ENCODE data around the gene GRWD1. TPM values are rescaled to one million over a fixed set of nuclear protein-coding genes. Genes with fewer than 3 reads are reported as not detected.
A peak's percentile ranks its signal among the peaks of the same experiment; 100 is the strongest.

GRWD1 gene
- total RNA-seq, 6 experiments from 2014 or later = 36.2 to 53.5 (median 41.7) TPM

DNA sequence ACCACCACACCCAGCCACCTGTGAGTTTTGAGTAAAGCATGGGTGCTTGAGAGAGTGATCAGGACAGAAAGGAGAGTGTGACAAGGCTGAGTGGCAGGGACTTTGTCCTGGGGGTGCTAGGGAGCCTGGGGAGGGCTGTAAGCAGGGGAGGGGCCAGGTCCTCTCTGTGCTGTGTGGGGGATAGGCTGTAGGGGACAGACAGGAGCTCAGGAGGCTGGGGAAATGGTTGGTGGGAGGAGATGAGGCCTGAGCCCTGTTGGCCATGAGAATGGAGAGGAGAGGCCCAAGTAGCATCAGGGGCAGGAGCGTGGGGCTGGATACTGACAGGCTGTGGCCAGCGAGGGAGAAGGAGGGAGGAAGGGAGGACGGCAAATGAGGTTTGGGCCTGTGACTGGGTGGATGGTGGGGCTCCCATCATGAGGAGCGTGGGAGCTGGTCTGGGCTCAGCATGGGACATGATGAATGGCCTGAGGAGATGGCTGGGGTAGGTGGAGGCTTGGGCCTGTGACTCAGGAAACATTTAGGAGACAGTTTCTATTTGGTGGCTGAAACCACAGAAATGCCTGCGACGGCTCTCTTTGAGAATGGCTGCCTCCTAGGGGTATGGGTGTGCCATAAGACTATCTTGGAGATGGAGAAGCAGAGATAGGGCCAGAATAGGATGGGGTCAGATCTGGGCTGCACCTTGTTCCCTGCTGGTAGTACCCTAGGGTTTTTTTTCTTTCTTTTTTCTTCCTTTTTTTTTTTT lies 27.3 kb upstream of the GRWD1 start:
- peak; percentile 40 for DNase-seq
- TF ChIP-seq, protein P1, sequence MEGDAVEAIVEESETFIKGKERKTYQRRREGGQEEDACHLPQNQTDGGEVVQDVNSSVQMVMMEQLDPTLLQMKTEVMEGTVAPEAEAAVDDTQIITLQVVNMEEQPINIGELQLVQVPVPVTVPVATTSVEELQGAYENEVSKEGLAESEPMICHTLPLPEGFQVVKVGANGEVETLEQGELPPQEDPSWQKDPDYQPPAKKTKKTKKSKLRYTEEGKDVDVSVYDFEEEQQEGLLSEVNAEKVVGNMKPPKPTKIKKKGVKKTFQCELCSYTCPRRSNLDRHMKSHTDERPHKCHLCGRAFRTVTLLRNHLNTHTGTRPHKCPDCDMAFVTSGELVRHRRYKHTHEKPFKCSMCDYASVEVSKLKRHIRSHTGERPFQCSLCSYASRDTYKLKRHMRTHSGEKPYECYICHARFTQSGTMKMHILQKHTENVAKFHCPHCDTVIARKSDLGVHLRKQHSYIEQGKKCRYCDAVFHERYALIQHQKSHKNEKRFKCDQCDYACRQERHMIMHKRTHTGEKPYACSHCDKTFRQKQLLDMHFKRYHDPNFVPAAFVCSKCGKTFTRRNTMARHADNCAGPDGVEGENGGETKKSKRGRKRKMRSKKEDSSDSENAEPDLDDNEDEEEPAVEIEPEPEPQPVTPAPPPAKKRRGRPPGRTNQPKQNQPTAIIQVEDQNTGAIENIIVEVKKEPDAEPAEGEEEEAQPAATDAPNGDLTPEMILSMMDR (IDR thresholded peaks at IDR 0.05) = no peak; the same call in 1 of the 2 replicates

DNA sequence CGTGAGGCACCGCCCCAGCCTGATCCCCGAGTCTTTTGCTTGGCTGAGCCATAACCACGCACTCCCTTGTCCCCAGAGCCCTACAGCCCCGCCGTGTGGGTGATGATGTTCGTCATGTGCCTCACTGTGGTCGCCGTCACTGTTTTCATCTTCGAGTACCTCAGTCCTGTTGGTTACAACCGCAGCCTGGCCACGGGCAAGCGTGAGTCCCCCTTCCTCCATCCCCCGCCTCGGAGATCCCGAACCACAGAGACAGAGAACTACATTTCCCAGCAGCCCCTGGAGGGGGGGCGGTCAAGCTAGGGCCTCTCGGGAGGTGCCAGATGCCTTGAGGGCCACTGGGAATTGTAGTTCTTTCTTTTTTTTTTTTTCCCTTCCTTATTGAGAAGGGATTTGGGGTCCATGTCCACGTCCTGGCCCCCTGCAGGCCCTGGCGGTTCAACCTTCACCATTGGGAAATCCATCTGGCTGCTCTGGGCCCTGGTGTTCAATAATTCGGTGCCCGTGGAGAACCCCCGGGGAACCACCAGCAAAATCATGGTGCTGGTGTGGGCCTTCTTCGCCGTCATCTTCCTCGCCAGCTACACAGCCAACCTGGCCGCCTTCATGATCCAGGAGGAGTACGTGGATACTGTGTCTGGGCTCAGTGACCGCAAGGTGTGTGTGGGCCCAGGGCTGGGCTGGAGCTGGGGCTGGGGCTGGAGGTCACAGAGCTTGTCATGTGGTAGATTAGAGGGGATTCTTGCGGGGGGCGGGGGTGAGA lies 26.4 kb upstream of the GRWD1 start:
- no peaks in the 10 kb centered on the region for H3K36me3 Mint-ChIP-seq (ENCODE audit: low read depth)

More for the DNA sequence above, 27.3 kb upstream of the GRWD1 start:
- Mint-ChIP-seq H3K4me1 (ENCODE audit: low read depth) (peaks cover 8% of the 10 kb centered on the region; the same call in 1 of the 2 replicates), H3K36me3 (ENCODE audit: low read depth) (no peaks in the 10 kb centered on the region), H3K4me3 (no peak overlapping the region), H3K27ac (no peak overlapping the region; the same call in none of the 2 replicates), H3K9me3 (no peaks in the 10 kb centered on the region), H3K27me3 (ENCODE audit: insufficient read depth) (peaks cover 8% of the 10 kb centered on the region)

DNA sequence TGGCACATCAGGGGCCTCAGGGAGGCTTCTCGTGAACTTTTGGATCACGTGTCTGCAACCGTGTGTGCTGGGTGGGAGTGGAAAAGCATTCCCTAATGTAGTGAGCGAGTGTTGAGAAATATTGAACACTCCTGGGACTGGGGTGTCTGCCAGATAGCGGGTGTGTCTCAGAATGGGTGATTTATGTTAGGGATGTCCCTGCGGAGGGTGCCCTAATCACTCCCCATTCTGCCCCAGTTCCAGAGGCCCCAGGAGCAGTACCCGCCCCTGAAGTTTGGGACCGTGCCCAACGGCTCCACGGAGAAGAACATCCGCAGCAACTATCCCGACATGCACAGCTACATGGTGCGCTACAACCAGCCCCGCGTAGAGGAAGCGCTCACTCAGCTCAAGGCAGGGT lies 24.2 kb upstream of the GRWD1 start:
- no peak overlapping the region for H3K27ac Mint-ChIP-seq
- H3K36me3 Mint-ChIP-seq (ENCODE audit: low read depth) = no peaks in the 10 kb centered on the region
- peaks cover 19% of the 10 kb centered on the region for H3K4me1 Mint-ChIP-seq (ENCODE audit: low read depth)
- TF ChIP-seq, protein P1 (IDR thresholded peaks at IDR 0.05) = no peak
- H3K27me3 Mint-ChIP-seq (ENCODE audit: insufficient read depth) = peaks cover 7% of the 10 kb centered on the region
- no peaks in the 10 kb centered on the region for H3K9me3 Mint-ChIP-seq
- DNase-seq = no peak
- no peak overlapping the region for H3K4me3 Mint-ChIP-seq

More for the DNA sequence above, 26.4 kb upstream of the GRWD1 start:
- Mint-ChIP-seq H3K4me3 (no peak overlapping the region), H3K4me1 (ENCODE audit: low read depth) (peaks cover 11% of the 10 kb centered on the region), H3K27me3 (ENCODE audit: insufficient read depth) (peaks cover 8% of the 10 kb centered on the region), H3K9me3 (no peaks in the 10 kb centered on the region), H3K27ac (no peak overlapping the region; the same call in 1 of the 2 replicates)
- TF ChIP-seq, protein P1 (IDR thresholded peaks at IDR 0.05) = no peak
- no peak for DNase-seq

DNA sequence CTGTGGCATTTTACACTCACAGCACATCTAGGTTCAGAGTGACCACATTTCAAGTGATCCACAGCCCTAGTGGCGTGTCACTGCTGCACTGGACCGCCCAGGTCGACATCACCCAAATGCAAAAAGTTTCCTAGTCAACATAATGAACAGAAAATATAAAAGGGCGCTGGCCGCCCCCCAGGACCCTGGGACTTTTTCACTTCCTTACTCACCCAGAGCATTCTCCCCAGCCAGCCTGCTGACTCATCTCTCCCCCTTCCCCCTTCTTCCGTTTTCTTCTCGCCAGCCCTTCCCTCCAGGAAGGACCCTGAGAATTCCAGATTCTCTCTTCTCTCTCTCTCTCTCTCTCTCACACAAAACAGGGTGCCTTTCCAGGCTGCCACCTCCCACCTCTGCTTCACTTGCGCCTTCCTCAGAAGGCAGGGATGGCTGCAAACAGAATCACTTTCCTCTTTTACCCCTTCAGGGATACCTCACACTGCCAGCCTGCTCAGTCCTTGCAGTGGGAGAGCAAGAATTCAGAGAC lies 21.0 kb upstream of the GRWD1 start:
- H3K27me3 Mint-ChIP-seq (ENCODE audit: insufficient read depth) = no peaks in the 10 kb centered on the region; the same call in none of the 2 replicates
- TF ChIP-seq, protein P1 (IDR thresholded peaks at IDR 0.05) = no peak
- H3K9me3 Mint-ChIP-seq = no peaks in the 10 kb centered on the region
- peak; percentile 9 for DNase-seq
- H3K4me3 Mint-ChIP-seq = peak overlapping the region; percentile 20; the same call in 1 of the 2 replicates
- H3K36me3 Mint-ChIP-seq (ENCODE audit: low read depth) = no peaks in the 10 kb centered on the region
- peaks cover 19% of the 10 kb centered on the region for H3K4me1 Mint-ChIP-seq (ENCODE audit: low read depth)
- H3K27ac Mint-ChIP-seq = peak overlapping the region; percentile 85

DNA sequence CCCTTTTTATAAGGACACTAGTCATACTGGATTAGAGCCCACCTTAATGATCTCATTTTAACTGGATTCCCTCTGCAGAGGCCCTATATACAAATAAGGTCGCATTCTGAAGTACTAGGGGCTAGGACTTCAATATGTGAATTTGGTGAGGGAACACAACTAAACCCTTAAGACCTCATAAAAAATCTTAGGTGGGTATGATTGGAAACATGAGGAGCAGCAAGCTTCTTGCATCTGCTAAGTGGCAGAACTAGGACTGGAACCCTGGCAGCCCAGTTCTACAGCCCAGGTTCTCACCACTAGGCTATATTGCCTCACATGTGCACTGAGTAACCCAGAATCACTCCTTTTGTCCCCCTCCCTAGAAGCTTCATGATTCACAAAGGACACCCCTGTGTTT lies 17.1 kb upstream of the GRWD1 start:
- Mint-ChIP-seq H3K4me3 (no peak overlapping the region), H3K9me3 (no peaks in the 10 kb centered on the region), H3K4me1 (ENCODE audit: low read depth) (peaks cover 13% of the 10 kb centered on the region), H3K27me3 (ENCODE audit: insufficient read depth) (no peaks in the 10 kb centered on the region; the same call in 1 of the 2 replicates), H3K36me3 (ENCODE audit: low read depth) (peaks cover 8% of the 10 kb centered on the region), H3K27ac (no peak overlapping the region)
- DNase-seq = no peak
- TF ChIP-seq, protein P1 (IDR thresholded peaks at IDR 0.05) = no peak

All from HFFc6 (cell line).